GM19455 (cell line): Measurements from ENCODE around the gene NDUFA13.

Experiments
- ATAC-seq: cut with Tn5 transposase; IDR thresholded peaks from one replicate; pipeline ENCODE4 v1.9.1; 2021; ENCODE audit not compliant: unreplicated experiment

NDUFA13 gene

GRCh38 chr19:19531951-19532805 lies 16.2 kb downstream of the NDUFA13 start:
- no peak for ATAC-seq

- no peak for ATAC-seq
Observed at GRCh38 chr19:19532806-19533701, 17.0 kb downstream of the NDUFA13 start.

GRCh38 chr19:19533841-19534240 lies 17.8 kb downstream of the NDUFA13 start:
- ATAC-seq, result no peak

- no peak for ATAC-seq
Observed at GRCh38 chr19:19534556-19535265, 18.7 kb downstream of the NDUFA13 start.

GRCh38 chr19:19535311-19536191 lies 19.5 kb downstream of the NDUFA13 start:
- ATAC-seq, result no peak

- no peak for ATAC-seq
Observed at GRCh38 chr19:19537075-19538048, 21.3 kb downstream of the NDUFA13 start.

- ATAC-seq, result no peak
Observed at GRCh38 chr19:19538061-19538784, 22.2 kb downstream of the NDUFA13 start, which contains the start of gene CILP2. Gene CILP2 (plus strand): TSS chr19:19538265. CDS start chr19:19538350, 85 bp downstream.

GRCh38 chr19:19538785-19539166 lies 22.8 kb downstream of the NDUFA13 start:
- no peak for ATAC-seq

GRCh38 chr19:19539698-19540063 lies 23.7 kb downstream of the NDUFA13 start:
- no peak for ATAC-seq

GRCh38 chr19:19540064-19540714 lies 24.2 kb downstream of the NDUFA13 start:
- ATAC-seq, result no peak

- ATAC-seq, result no peak
Observed at GRCh38 chr19:19540715-19541515, 24.9 kb downstream of the NDUFA13 start.

GRCh38 chr19:19541616-19542015 lies 25.6 kb downstream of the NDUFA13 start:
- no peak for ATAC-seq

- ATAC-seq, result no peak
Observed at GRCh38 chr19:19542507-19542906, 26.5 kb downstream of the NDUFA13 start.

GRCh38 chr19:19543101-19543500 lies 27.1 kb downstream of the NDUFA13 start:
- no peak for ATAC-seq

- no peak for ATAC-seq
Observed at GRCh38 chr19:19543640-19544039, 27.6 kb downstream of the NDUFA13 start.

- ATAC-seq, result no peak
Observed at GRCh38 chr19:19544257-19544953, 28.4 kb downstream of the NDUFA13 start.
